GM19395 (cell line): ENCODE data around the gene CFB.
"Not testable (repeated sequence)": the region's sequence is repeated elsewhere in the genome, so short reads cannot be mapped to it uniquely, and the experiment has no call there.

Experiments used
- ATAC-seq: cut with Tn5 transposase; IDR thresholded peaks from one replicate; pipeline ENCODE4 v1.9.1; 2021; ENCODE audit warnings: mild to moderate bottlenecking, moderate library complexity; ENCODE audit not compliant: unreplicated experiment

The CFB gene

DNA sequence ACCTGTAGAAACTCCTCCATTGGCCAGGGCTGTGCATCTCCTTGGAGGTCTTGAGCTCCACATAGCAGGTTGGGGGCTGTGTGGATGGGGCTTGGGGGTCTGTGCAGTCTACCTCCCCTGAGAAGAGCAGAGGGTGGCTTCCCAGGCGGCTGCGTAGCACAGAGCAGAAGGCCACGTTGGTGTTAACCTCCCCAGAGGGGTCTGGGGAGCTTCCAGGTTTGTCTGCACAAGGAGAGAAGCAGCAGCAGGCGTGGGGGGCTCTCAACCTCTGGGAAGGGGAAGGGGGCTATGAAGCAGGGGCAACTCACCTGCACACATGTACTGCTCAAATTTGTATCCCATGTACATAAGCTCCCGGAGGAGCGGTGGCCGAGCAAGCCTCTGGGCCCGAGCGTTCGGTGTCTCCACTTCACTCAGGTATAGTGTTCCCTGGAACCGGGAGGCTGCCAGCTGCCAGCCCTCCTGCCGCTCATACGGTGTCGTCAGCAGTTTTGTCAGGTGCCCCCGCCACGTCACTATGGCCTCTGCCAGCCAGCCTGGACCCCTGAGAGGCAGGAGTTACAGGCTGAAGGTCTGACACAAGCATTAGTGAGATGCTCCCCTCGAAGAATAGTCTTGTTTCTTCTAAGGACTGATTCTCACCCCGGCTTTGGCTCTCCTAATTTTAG is 24.8 kb downstream of the CFB start:
- no peak for ATAC-seq

- peak; percentile 2 for ATAC-seq
Observed at GRCh38 chr6:31971279-31971992, 25.5 kb downstream of the CFB start.

DNA sequence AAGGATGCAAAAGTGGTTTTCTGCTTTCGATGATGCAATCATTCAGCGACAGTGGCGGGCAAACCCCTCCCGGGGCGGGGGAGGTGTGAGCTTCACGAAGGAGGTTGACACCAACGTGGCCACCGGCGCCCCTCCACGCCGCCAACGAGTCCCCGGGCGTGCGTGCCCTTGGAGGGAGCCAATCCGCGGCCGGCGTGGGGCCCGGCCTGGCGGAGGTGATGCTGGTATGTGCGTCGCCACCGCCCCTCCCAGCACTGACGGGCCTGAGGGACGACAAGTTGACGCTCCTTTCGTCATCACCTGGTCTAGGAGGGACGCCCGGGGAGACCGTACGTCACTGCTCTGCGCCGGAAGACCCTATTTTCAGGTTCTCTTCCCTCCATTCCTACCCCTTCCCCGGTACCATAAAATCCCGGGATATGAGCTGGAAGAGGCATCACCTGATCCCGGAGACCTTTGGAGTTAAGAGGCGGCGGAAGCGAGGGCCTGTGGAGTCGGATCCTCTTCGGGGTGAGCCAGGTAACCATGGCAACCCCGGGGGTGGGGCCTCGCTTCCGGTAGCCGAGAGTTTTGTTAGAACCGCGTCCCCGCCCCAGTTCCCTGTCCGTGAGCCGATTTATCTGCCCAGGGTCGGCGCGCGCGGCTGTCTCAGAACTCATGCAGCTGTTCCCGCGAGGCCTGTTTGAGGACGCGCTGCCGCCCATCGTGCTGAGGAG is 26.3 kb downstream of the CFB start, which contains the start of gene DXO:
DXO (minus strand) TSS at position 146 of the 716 bp plus-strand sequence. CDS start 463 bp downstream, outside the sequence.
- peak; percentile 87 for ATAC-seq

GRCh38 chr6:31972709-31973350 is 26.9 kb downstream of the CFB start:
- no peak for ATAC-seq

- ATAC-seq = not testable (repeated sequence)
Observed at GRCh38 chr6:31976065-31976464, 30.2 kb downstream of the CFB start.

DNA sequence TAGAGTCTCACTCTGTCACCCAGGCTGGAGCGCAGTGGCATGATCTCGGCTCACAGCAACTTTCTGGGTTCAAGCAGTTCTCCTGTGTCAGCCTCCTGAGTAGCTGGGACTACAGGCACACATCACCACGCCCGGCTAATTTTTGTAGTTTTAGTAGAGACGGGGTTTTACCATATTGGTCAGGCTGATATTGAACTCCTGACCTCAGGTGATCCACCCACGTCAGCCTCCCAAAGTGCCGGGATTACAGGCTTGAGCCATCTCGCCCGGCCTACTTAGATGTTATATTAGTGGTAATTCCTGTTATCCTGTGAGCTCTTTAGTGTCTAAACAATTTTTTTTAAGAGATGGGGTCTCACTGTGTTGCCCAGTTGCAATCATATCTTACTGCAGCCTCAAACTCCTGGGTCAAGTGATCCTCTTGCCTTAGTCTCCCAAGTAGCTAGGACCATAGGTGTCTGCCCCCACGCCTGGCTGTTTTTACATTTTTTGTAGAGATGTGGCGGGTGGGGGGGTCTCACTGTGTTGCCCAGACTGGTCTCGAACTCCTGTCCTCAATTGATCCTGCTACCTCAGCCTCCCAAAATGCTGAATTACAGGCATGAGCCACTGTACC is 32.0 kb downstream of the CFB start:
- no peak for ATAC-seq

DNA sequence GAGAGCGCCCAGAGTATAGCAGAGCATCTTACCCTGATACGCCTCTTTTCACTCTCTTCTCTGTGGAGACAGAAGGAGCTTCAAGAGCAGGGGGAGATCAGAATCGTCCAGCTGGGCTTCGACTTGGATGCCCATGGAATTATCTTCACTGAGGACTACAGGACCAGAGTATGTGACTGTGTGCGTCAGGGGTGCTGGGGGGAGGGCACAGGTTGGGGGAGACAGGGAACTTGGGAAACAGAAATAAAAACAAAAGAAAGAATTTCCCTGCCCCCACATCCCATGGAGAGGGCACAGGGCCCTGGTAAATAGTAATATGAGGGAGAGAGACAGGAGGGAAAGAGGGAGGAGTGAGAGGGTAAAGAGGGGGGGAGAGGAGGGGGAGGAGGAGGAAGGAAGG is 32.9 kb downstream of the CFB start:
- ATAC-seq = no peak

- no peak for ATAC-seq
Observed at GRCh38 chr6:31979238-31979898, 33.5 kb downstream of the CFB start.

DNA sequence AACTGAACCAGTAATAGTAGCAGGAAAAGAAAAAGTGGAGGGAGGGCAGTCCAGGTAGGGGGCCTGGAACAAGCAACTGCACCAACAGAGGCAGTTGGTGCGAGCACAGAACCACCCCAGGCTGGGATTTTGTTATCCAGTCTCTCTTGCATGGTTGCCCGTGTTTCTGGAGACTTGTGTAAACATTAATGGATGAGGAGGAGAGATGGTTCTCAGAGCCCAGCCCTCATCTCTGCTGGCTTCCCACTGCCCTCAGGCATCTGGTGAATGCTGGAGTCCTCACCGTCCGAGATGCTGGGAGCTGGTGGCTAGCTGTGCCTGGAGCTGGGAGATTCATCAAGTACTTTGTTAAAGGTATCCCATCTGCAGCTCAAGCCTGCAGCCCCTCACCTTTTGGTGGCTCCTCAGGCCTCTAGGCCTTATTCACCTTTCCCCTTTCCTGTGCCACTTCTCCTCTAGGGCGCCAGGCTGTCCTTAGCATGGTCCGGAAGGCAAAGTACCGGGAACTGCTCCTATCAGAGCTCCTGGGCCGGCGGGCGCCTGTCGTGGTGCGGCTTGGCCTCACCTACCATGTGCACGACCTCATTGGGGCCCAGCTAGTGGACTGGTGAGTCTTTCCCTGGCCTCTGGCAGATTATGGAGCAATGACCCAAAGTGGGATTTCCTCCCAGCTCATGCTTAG is 34.4 kb downstream of the CFB start:
- ATAC-seq = not testable (repeated sequence)

- not testable (repeated sequence) for ATAC-seq
Observed at GRCh38 chr6:31980998-31981397, 35.1 kb downstream of the CFB start.

DNA sequence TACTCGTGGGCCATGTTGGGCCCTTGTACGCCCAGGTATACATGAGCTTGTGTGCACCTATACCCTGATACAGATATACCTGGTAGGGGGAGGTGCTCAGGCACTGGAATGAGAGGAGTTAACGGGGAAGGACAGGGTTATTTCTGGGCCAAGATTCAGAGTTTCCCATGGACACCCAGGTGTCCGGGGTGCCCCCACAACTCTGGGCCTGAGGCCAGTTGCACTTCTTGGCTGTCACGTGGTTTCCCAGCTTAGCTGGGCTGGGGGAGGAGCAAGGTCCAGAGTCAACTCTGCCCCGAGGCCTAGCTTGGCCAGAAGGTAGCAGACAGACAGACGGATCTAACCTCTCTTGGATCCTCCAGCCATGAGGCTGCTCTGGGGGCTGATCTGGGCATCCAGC is 35.8 kb downstream of the CFB start, which contains the start of gene C4A:
C4A (plus strand) TSS at position 314 of the 400 bp plus-strand sequence; CDS start at position 365, 51 bp downstream.
- not testable (repeated sequence) for ATAC-seq

DNA sequence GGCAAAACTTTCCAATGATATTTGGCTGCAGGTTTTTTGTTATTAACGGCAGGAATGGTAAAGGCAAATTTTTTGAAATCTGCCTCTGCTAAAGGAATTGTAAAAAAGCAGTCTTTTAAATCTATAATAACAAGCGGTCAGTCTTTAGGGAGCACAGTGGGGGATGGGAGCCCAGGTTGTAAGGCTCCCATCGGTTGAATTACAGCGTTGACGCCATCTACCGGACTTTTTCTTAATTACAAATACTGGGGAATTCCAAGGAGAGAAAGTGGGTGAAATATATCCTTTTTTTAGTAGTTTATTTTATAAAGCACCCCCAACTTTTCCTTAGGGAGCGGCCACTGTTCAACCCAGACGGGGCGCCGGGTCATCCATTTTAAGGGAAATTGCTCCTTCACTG is 43.5 kb downstream of the CFB start:
- ATAC-seq = not testable (repeated sequence)

DNA sequence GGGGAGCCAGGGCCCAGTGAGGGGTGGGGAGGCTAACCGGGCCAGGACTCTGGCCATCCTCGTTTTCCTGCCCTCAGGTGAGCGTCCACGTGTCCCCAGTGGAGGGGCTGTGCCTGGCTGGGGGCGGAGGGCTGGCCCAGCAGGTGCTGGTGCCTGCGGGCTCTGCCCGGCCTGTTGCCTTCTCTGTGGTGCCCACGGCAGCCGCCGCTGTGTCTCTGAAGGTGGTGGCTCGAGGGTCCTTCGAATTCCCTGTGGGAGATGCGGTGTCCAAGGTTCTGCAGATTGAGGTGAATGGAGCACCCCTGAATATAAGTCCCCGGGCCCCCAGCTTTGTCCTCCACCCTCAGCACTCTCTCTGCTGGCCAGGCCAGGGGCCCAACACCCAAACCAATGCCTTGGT is 48.5 kb downstream of the CFB start:
- not testable (repeated sequence) for ATAC-seq

- not testable (repeated sequence) for ATAC-seq
Observed at GRCh38 chr6:31996385-31996784, 50.5 kb downstream of the CFB start.
